ENCODE data around the gene GAREM2. TPM values are rescaled to one million over a fixed set of nuclear protein-coding genes. Genes with fewer than 3 reads are reported as not detected.

Gene GAREM2
- total RNA-seq, 1 donor from 2014 or later, result 4.2 TPM

DNA sequence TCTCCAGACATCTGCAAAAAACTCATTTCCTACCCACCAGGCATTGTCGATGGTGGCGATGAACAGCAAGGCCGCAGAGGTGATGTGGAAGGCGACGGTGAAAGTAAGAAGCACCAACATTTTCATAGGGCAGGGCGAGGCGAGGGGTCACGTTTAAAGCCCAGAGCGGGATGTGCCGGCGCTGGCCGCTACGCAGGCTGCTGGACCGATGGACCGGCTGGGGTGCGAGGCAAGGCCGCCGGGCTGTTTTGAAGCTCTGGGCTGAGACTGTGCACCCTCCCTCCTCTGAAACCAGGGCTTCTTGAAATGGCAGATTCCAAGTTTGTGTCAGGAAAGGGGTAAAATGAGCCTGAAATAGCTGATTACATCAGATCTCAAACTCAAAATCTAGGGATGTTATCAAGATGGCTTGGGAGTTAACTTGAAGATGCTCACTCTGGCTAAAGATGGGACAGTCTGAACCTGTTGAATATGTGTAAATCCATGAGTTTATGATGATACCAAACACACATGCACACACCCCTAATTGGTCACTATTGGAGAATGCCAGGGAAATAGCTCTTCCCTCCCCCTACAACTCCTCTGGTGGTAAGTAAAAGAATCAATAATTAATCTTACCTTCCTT is 31.6 kb upstream of the GAREM2 start:
- TF ChIP-seq CTCF (IDR thresholded peaks at IDR 0.05; ENCODE audit: insufficient read depth, low read depth, low read length) (no peak), EZH2 (IDR thresholded peaks at IDR 0.05; ENCODE audit: insufficient read depth, low read length) (no peak)
- Histone ChIP-seq H3K27me3 (ENCODE audit: insufficient read depth, low read length) (no peaks in the 10 kb centered on the region), H3K9me3 (ENCODE audit: insufficient read depth, low read depth, low read length) (no peaks in the 10 kb centered on the region), H3K27ac (ENCODE audit: low read depth, low read length) (no peak overlapping the region), H4K20me1 (ENCODE audit: insufficient read depth, low read length) (peaks cover 12% of the 10 kb centered on the region), H3K4me2 (ENCODE audit: low read length) (no peak overlapping the region), H2AFZ (ENCODE audit: low read depth, low read length) (no peak overlapping the region), H3K9ac (ENCODE audit: low read length) (no peak overlapping the region), H3K36me3 (ENCODE audit: insufficient read depth, low read length) (peaks cover 6% of the 10 kb centered on the region), H3K79me2 (ENCODE audit: insufficient read depth, low read length) (no peaks in the 10 kb centered on the region), H3K4me1 (ENCODE audit: insufficient read depth, low read length) (no peaks in the 10 kb centered on the region), H3K4me3 (ENCODE audit: insufficient read depth, low read depth, low read length) (no peak overlapping the region)
- Mint-ChIP-seq H3K36me3 (ENCODE audit: low read depth, unreplicated experiment) (peaks cover 4% of the 10 kb centered on the region), H3K27ac (ENCODE audit: unreplicated experiment) (no peak overlapping the region), H3K27me3 (ENCODE audit: low read depth, unreplicated experiment) (no peaks in the 10 kb centered on the region), H3K4me1 (ENCODE audit: low read depth, unreplicated experiment) (no peaks in the 10 kb centered on the region), H3K4me3 (ENCODE audit: unreplicated experiment) (no peak overlapping the region), H3K9me3 (ENCODE audit: unreplicated experiment) (peaks cover 1% of the 10 kb centered on the region)
- FAIRE-seq (no peak), DNase-seq (ENCODE audit: low read depth) (no peak)

DNA sequence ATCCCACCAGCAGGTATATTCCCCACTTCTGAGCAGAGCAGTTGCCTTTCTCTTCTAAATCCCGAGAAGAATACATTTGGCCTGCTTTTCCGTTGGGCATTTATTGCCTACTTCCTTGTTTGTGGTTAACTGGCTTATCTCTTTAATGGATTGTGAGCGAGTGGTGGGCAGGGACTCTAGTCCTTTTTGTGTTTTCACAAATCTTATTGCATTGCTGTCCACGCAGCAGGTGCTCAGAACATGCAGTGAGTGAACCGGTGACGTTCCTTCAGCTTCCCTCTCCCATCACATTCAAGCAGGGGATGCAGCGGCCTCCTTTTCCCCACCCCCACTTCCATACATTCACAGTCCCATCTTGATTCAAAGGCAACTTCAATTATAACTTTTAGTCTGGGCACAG is 28.9 kb upstream of the GAREM2 start:
- no peak overlapping the region for H3K27ac ChIP-seq (ENCODE audit: low read depth, low read length)
- H3K4me2 ChIP-seq (ENCODE audit: low read length), result no peak overlapping the region
- H2AFZ ChIP-seq (ENCODE audit: low read depth, low read length), result no peak overlapping the region
- H3K4me1 ChIP-seq (ENCODE audit: insufficient read depth, low read length), result no peaks in the 10 kb centered on the region
- DNase-seq (ENCODE audit: low read depth), result no peak
- H3K4me3 Mint-ChIP-seq (ENCODE audit: unreplicated experiment), result no peak overlapping the region
- no peak overlapping the region for H3K9ac ChIP-seq (ENCODE audit: low read length)
- H3K27me3 ChIP-seq (ENCODE audit: insufficient read depth, low read length), result no peaks in the 10 kb centered on the region
- H3K79me2 ChIP-seq (ENCODE audit: insufficient read depth, low read length), result no peaks in the 10 kb centered on the region
- H3K9me3 Mint-ChIP-seq (ENCODE audit: unreplicated experiment), result peaks cover 1% of the 10 kb centered on the region
- no peaks in the 10 kb centered on the region for H3K27me3 Mint-ChIP-seq (ENCODE audit: low read depth, unreplicated experiment)
- H3K36me3 Mint-ChIP-seq (ENCODE audit: low read depth, unreplicated experiment), result peaks cover 4% of the 10 kb centered on the region
- H3K9me3 ChIP-seq (ENCODE audit: insufficient read depth, low read depth, low read length), result no peaks in the 10 kb centered on the region
- H3K4me3 ChIP-seq (ENCODE audit: insufficient read depth, low read depth, low read length), result no peak overlapping the region
- TF ChIP-seq CTCF (IDR thresholded peaks at IDR 0.05; ENCODE audit: insufficient read depth, low read depth, low read length) (no peak), EZH2 (IDR thresholded peaks at IDR 0.05; ENCODE audit: insufficient read depth, low read length) (no peak)
- no peaks in the 10 kb centered on the region for H3K36me3 ChIP-seq (ENCODE audit: insufficient read depth, low read length)
- FAIRE-seq, result no peak
- H3K27ac Mint-ChIP-seq (ENCODE audit: unreplicated experiment), result no peak overlapping the region
- H3K4me1 Mint-ChIP-seq (ENCODE audit: low read depth, unreplicated experiment), result no peaks in the 10 kb centered on the region
- peaks cover 7% of the 10 kb centered on the region for H4K20me1 ChIP-seq (ENCODE audit: insufficient read depth, low read length)

GRCh38 chr2:26144953-26145680 is 27.8 kb upstream of the GAREM2 start:
- Mint-ChIP-seq H3K27ac (ENCODE audit: unreplicated experiment) (no peak overlapping the region), H3K4me3 (ENCODE audit: unreplicated experiment) (no peak overlapping the region), H3K27me3 (ENCODE audit: low read depth, unreplicated experiment) (peaks cover 4% of the 10 kb centered on the region), H3K9me3 (ENCODE audit: unreplicated experiment) (peaks cover 2% of the 10 kb centered on the region), H3K36me3 (ENCODE audit: low read depth, unreplicated experiment) (peaks cover 4% of the 10 kb centered on the region), H3K4me1 (ENCODE audit: low read depth, unreplicated experiment) (no peaks in the 10 kb centered on the region)
- H3K79me2 ChIP-seq (ENCODE audit: insufficient read depth, low read length), result no peaks in the 10 kb centered on the region
- peaks cover 3% of the 10 kb centered on the region for H3K27me3 ChIP-seq (ENCODE audit: insufficient read depth, low read length)
- no peak overlapping the region for H2AFZ ChIP-seq (ENCODE audit: low read depth, low read length)
- FAIRE-seq (no peak), DNase-seq (ENCODE audit: low read depth) (peak; percentile 18)
- H3K27ac ChIP-seq (ENCODE audit: low read depth, low read length), result no peak overlapping the region
- no peak overlapping the region for H3K4me3 ChIP-seq (ENCODE audit: insufficient read depth, low read depth, low read length)
- no peaks in the 10 kb centered on the region for H3K9me3 ChIP-seq (ENCODE audit: insufficient read depth, low read depth, low read length)
- no peak overlapping the region for H3K4me2 ChIP-seq (ENCODE audit: low read length)
- H3K4me1 ChIP-seq (ENCODE audit: insufficient read depth, low read length), result no peaks in the 10 kb centered on the region
- TF ChIP-seq CTCF (IDR thresholded peaks at IDR 0.05; ENCODE audit: insufficient read depth, low read depth, low read length) (peak; percentile 65), EZH2 (IDR thresholded peaks at IDR 0.05; ENCODE audit: insufficient read depth, low read length) (no peak)
- no peaks in the 10 kb centered on the region for H3K36me3 ChIP-seq (ENCODE audit: insufficient read depth, low read length)
- no peak overlapping the region for H3K9ac ChIP-seq (ENCODE audit: low read length)
- no peaks in the 10 kb centered on the region for H4K20me1 ChIP-seq (ENCODE audit: insufficient read depth, low read length)
